Mesenchymal stem cell (in vitro differentiated cells and primary cell): ENCODE results near the gene METRNL.
"Not testable (repeated sequence)": the region's sequence is repeated elsewhere in the genome, so short reads cannot be mapped to it uniquely, and the experiment has no call there.

Source experiments
- DNase-seq: peaks from one replicate; pipeline ENCODE4 v3.0.0-alpha.2; 2013
- H2AFZ ChIP-seq: one replicate; pipeline ENCODE4 v1.6.1; 2013; ENCODE audit warnings: low read depth, mild to moderate bottlenecking, control low read depth, inconsistent platforms, low read length, moderate library complexity
- H2AK5ac ChIP-seq: 2 replicates; pipeline ENCODE4 v1.6.1; 2013; ENCODE audit warnings: low read length, moderate library complexity, mild to moderate bottlenecking, inconsistent platforms; ENCODE audit not compliant: severe bottlenecking
- H2BK120ac ChIP-seq: one replicate; pipeline ENCODE4 v1.6.1; 2013; ENCODE audit warnings: low read depth, mild to moderate bottlenecking, inconsistent platforms, low read length, moderate library complexity
- H2BK12ac ChIP-seq, 2 experiments: one replicate each; pipeline ENCODE4 v1.6.1; 2013; ENCODE audit warnings: inconsistent platforms in 2 of 2, low read length in 2 of 2, mild to moderate bottlenecking in 2 of 2, moderate library complexity in 2 of 2, control low read depth in 1 of 2
- H2BK15ac ChIP-seq: one replicate; pipeline ENCODE4 v1.6.1; 2013; ENCODE audit warnings: mild to moderate bottlenecking, low read depth, inconsistent platforms; ENCODE audit not compliant: poor library complexity, severe bottlenecking
- H2BK5ac ChIP-seq: 2 replicates; pipeline ENCODE4 v1.6.1; 2013; ENCODE audit warnings: low read depth, mild to moderate bottlenecking, low read length, control low read depth, inconsistent platforms; ENCODE audit not compliant: poor library complexity, severe bottlenecking
- H3K14ac ChIP-seq, 2 experiments: one replicate each; pipeline ENCODE4 v1.6.1; 2013; ENCODE audit warnings: inconsistent platforms in 2 of 2, low read length in 2 of 2, control low read depth in 1 of 2, mild to moderate bottlenecking in 1 of 2, moderate library complexity in 1 of 2
- H3K18ac ChIP-seq, 2 experiments: one replicate each; pipeline ENCODE4 v1.6.1; 2013; ENCODE audit warnings: inconsistent platforms in 2 of 2, low read length in 2 of 2, control low read depth in 1 of 2, low read depth in 1 of 2, mild to moderate bottlenecking in 1 of 2
- H3K23ac ChIP-seq, 2 experiments: one replicate each; pipeline ENCODE4 v1.6.1; 2013; ENCODE audit warnings: inconsistent platforms in 2 of 2, low read length in 2 of 2, mild to moderate bottlenecking in 2 of 2, moderate library complexity in 2 of 2, control low read depth in 1 of 2
- H3K27ac ChIP-seq: 2 replicates; pipeline ENCODE4 v1.5.1; 2013; ENCODE audit warnings: mild to moderate bottlenecking, moderate library complexity, low read length, control low read depth, inconsistent platforms; ENCODE audit not compliant: poor library complexity, severe bottlenecking
- H3K27me3 ChIP-seq, 2 experiments: 2 replicates each; pipeline versions ENCODE4 v1.6.1 to v1.7.0; 2013; ENCODE audit warnings: low read length in 2 of 2, mild to moderate bottlenecking in 2 of 2, moderate library complexity in 2 of 2, control low read depth in 1 of 2, inconsistent platforms in 1 of 2; ENCODE audit not compliant: control insufficient read depth in 1 of 2, insufficient read depth in 1 of 2
- H3K36me3 ChIP-seq, 2 experiments: 2 replicates each; pipeline versions ENCODE4 v1.6.1 to v1.7.0; 2013; ENCODE audit warnings: low read length in 2 of 2, control low read depth in 1 of 2, inconsistent platforms in 1 of 2, low read depth in 1 of 2, mild to moderate bottlenecking in 1 of 2; ENCODE audit not compliant: insufficient read depth in 2 of 2, control insufficient read depth in 1 of 2
- H3K4ac ChIP-seq, 2 experiments: one replicate each; pipeline ENCODE4 v1.6.1; 2013; ENCODE audit warnings: inconsistent platforms in 2 of 2, low read length in 2 of 2, mild to moderate bottlenecking in 2 of 2, moderate library complexity in 2 of 2, control low read depth in 1 of 2, low read depth in 1 of 2
- H3K4me1 ChIP-seq: 2 replicates; pipeline ENCODE4 v1.6.1; 2013; ENCODE audit warnings: low read depth, low read length, control low read depth; ENCODE audit not compliant: control insufficient read depth, insufficient read depth
- H3K4me2 ChIP-seq: 2 replicates; pipeline ENCODE4 v1.6.1; 2013; ENCODE audit warnings: low read length, mild to moderate bottlenecking, inconsistent platforms; ENCODE audit not compliant: poor library complexity, severe bottlenecking
- H3K4me3 ChIP-seq, 2 experiments: 2 replicates each; pipeline versions ENCODE4 v1.5.1 to v1.7.0; 2013; ENCODE audit warnings: low read length in 2 of 2, mild to moderate bottlenecking in 2 of 2, control low read depth in 1 of 2, low read depth in 1 of 2; ENCODE audit not compliant: insufficient read depth in 1 of 2
- H3K79me1 ChIP-seq: replicated peaks from 2 replicates; pipeline ENCODE4 v1.6.1; 2013; ENCODE audit warnings: mild to moderate bottlenecking, control low read depth, low read length, inconsistent platforms; ENCODE audit not compliant: poor library complexity, severe bottlenecking
- H3K9ac ChIP-seq: 2 replicates; pipeline ENCODE4 v1.7.0; 2013; ENCODE audit warnings: mild to moderate bottlenecking, low read length, moderate library complexity
- H3K9me3 ChIP-seq: 2 replicates; pipeline ENCODE4 v1.7.0; 2013; ENCODE audit warnings: mild to moderate bottlenecking, low read length; ENCODE audit not compliant: control insufficient read depth
- H4K8ac ChIP-seq: one replicate; pipeline ENCODE4 v1.6.1; 2013; ENCODE audit warnings: inconsistent platforms, mild to moderate bottlenecking, low read length, moderate library complexity
- H4K91ac ChIP-seq: one replicate; pipeline ENCODE4 v1.6.1; 2013; ENCODE audit warnings: mild to moderate bottlenecking, low read length, inconsistent platforms
- WGBS: methylation state at CpG from one replicate; pipeline ENCODE4 v1.1.7; 2013; ENCODE audit warnings: mixed read lengths; 5-methylcytosine and 5-hydroxymethylcytosine counted together

The METRNL gene

GRCh38 chr17:83047182-83047478, 32.3 kb upstream of the METRNL start:
- peaks cover 24% of the 10 kb centered on the region for H3K9me3 ChIP-seq
- no peak overlapping the region for H4K8ac ChIP-seq
- H3K18ac ChIP-seq: no peak overlapping the region
- H3K9ac ChIP-seq: no peak overlapping the region
- peaks cover 7 to 34% of the 10 kb centered on the region in 2 experiments for H3K36me3 ChIP-seq
- peaks cover 12% of the 10 kb centered on the region for H3K4me1 ChIP-seq
- H3K4me2 ChIP-seq: no peak overlapping the region
- H2AK5ac ChIP-seq: no peak overlapping the region
- no peak overlapping the region for H2BK120ac ChIP-seq
- no peak overlapping the region for H3K4me3 ChIP-seq
- H2AFZ ChIP-seq: no peak overlapping the region
- no peak overlapping the region for H3K4ac ChIP-seq
- no peak overlapping the region for H3K14ac ChIP-seq
- no peak for DNase-seq
- H3K79me1 ChIP-seq: peaks cover 18% of the 10 kb centered on the region
- no peaks in the 10 kb centered on the region for H3K27me3 ChIP-seq
- H3K27ac ChIP-seq: no peak overlapping the region
- H2BK12ac ChIP-seq: no peak overlapping the region
- no peak overlapping the region for H3K23ac ChIP-seq
- no peak overlapping the region for H2BK5ac ChIP-seq
- H2BK15ac ChIP-seq: no peak overlapping the region
- WGBS: 100% methylated on average over 1 of the region's 2 CpGs
- no peak overlapping the region for H4K91ac ChIP-seq

DNA sequence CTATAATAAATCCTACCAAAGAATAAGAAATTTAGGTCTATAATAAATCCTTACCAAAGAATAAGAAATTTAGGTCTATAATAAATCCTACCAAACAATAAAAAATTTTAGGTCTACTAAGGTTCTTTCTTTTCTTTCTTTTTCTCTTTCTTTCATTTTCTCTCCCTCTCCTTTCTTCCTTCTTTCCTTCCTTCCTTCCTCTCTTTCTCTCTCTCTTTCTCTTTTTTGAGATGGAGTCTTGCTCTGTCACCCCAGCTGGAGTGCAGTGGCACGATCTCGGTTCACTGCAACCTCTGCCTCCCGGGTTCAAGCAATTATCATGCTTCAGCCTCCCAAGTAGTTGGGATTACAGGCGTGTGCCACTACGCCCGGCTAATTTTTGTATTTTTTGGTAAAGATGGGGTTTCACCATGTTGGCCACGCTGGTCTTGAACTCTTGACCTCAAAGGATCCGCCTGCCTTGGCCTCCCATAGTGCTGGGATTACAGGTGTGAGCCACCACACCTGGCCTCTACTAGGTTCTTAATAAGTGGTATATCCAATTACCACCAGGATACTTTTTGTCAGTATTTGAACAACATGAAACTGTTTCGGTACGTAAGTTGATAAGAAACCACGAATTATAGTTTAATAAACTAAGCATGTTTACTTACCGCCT, 31.5 kb upstream of the METRNL start:
- WGBS: 93% methylated on average over 11 of the region's 12 CpGs
- not testable (repeated sequence) for H3K18ac ChIP-seq, H2BK12ac ChIP-seq, H3K14ac ChIP-seq, H2AK5ac ChIP-seq, H4K91ac ChIP-seq, H2AFZ ChIP-seq, DNase-seq, H4K8ac ChIP-seq, H3K23ac ChIP-seq, H3K27me3 ChIP-seq, H3K4me2 ChIP-seq, H3K4me3 ChIP-seq, H2BK120ac ChIP-seq, H3K4ac ChIP-seq, H3K9ac ChIP-seq, H2BK15ac ChIP-seq
- Histone ChIP-seq H3K36me3 (peaks cover 6 to 26% of the 10 kb centered on the region in 2 experiments), H3K4me1 (peaks cover 15% of the 10 kb centered on the region), H3K79me1 (peaks cover 18% of the 10 kb centered on the region), H3K27ac (peak overlapping the region; percentile 88), H2BK5ac (peak overlapping the region; percentile 82), H3K9me3 (peaks cover 16% of the 10 kb centered on the region)

GRCh38 chr17:83050651-83051395, 28.6 kb upstream of the METRNL start:
- Histone ChIP-seq H3K79me1 (peaks cover 16% of the 10 kb centered on the region), H3K4ac (peak overlapping the region in 1 of 2 experiments; percentile 42)

More at GRCh38 chr17:83050651-83051395, 28.6 kb upstream of the METRNL start:
- Histone ChIP-seq H2AFZ (peak overlapping the region; percentile 91), H4K8ac (peak overlapping the region; percentile 97), H3K27me3 (no peaks in the 10 kb centered on the region), H3K36me3 (peaks cover 6 to 13% of the 10 kb centered on the region in 2 experiments), H2BK120ac (no peak overlapping the region), H3K9ac (peak overlapping the region; percentile 83), H3K27ac (no peak overlapping the region), H3K4me1 (peaks cover 22% of the 10 kb centered on the region), H3K4me3 (peak overlapping the region; percentile 74 to 83), H3K14ac (peak overlapping the region in 1 of 2 experiments; percentile 88), H2AK5ac (no peak overlapping the region), H3K23ac (peak overlapping the region in 1 of 2 experiments; percentile 48), H2BK12ac (peak overlapping the region in 1 of 2 experiments; percentile 65), H2BK5ac (peak overlapping the region; percentile 48), H3K9me3 (peaks cover 5% of the 10 kb centered on the region), H2BK15ac (peak overlapping the region; percentile 89), H3K18ac (peak overlapping the region; percentile 69 to 81), H4K91ac (peak overlapping the region; percentile 99), H3K4me2 (peak overlapping the region; percentile 97)
- 52% methylated on average over 33 of the region's 55 CpGs for WGBS
- DNase-seq: no peak
